H1 (cell line): ENCODE measurements around the gene DUSP1. TPM values are rescaled to one million over a fixed set of nuclear protein-coding genes. Genes with fewer than 3 reads are reported as not detected.
A peak's percentile ranks its signal among the peaks of the same experiment; 100 is the strongest.

ENCODE experiments used
- CTCF ChIA-PET: fragments of 300-600 bp; sonication (Branson Sonifier 250); formaldehyde crosslinking; loops from one replicate; lab custom pipeline; 2021; ENCODE audit not compliant: partially characterized antibody; lab: Charles Lee
- POLR2A ChIA-PET: fragments of 300-600 bp; sonication (Branson Sonifier 250); formaldehyde crosslinking; loops from one replicate; lab custom pipeline; 2021; ENCODE audit warnings: inconsistent platforms; ENCODE audit not compliant: partially characterized antibody; lab: Charles Lee
- DNase-seq, 2 experiments: peaks; one replicate each; pipeline versions ENCODE4 v3.0.0 to v3.0.0-alpha.2; 2010 to 2022; ENCODE audit warnings: low spot score in 2 of 2, low read depth in 1 of 2, mixed read lengths in 1 of 2
- FAIRE-seq: peaks from 2 replicates; lab custom pipeline; 2011; peaks lifted over from hg19 to GRCh38; lab: Jason Lieb, UNC
- H2AFZ ChIP-seq: 2 replicates; pipeline ENCODE4 v1.8.1; 2012; ENCODE audit warnings: low read length, inconsistent platforms
- H2AK5ac ChIP-seq: 2 replicates; pipeline ENCODE4 v1.6.1; 2013; ENCODE audit warnings: low read depth, low read length
- H2BK120ac ChIP-seq: replicated peaks from 2 replicates; pipeline ENCODE3; 2013; ENCODE audit warnings: low read depth, low read length, inconsistent platforms
- H2BK12ac ChIP-seq: 2 replicates; pipeline ENCODE4 v1.6.1; 2013; ENCODE audit warnings: low read depth, low read length
- H2BK15ac ChIP-seq: 2 replicates; pipeline ENCODE4 v1.6.1; 2013; ENCODE audit warnings: low read length
- H2BK20ac ChIP-seq: 2 replicates; pipeline ENCODE4 v1.6.1; 2013; ENCODE audit warnings: low read length
- H2BK5ac ChIP-seq: 2 replicates; pipeline ENCODE4 v1.6.1; 2013; ENCODE audit warnings: low read depth, low read length
- H3K14ac ChIP-seq: 2 replicates; pipeline ENCODE4 v1.6.1; 2013; ENCODE audit warnings: inconsistent platforms; ENCODE audit not compliant: insufficient read length
- H3K18ac ChIP-seq: 2 replicates; pipeline ENCODE4 v1.6.1; 2013; ENCODE audit warnings: low read length; ENCODE audit errors: extremely low read depth
- H3K23ac ChIP-seq: 2 replicates; pipeline ENCODE4 v1.6.1; 2013; ENCODE audit warnings: inconsistent platforms; ENCODE audit not compliant: insufficient read length
- H3K23me2 ChIP-seq: 2 replicates; pipeline ENCODE4 v1.6.1; 2013; ENCODE audit warnings: low read depth, low read length
- H3K27ac ChIP-seq: 2 replicates; pipeline ENCODE4 v1.6.1; 2011; ENCODE audit warnings: low read depth, low read length, inconsistent platforms
- H3K27me3 ChIP-seq, 4 experiments: replicated peaks in 1 of 4; 1 replicate in 1 of 4; 2 replicates in 3 of 4; pipeline versions ENCODE4 v1.6.1 to v1.8.1; 2011 to 2013; ENCODE audit warnings: low read length in 3 of 4, mild to moderate bottlenecking in 3 of 4, inconsistent platforms in 2 of 4, mixed read lengths in 2 of 4, moderate library complexity in 1 of 4; ENCODE audit not compliant: control insufficient read depth in 3 of 4, insufficient read depth in 3 of 4; ENCODE audit errors: extremely low read depth in 1 of 4
- H3K36me3 ChIP-seq, 4 experiments: 2 replicates each; pipeline versions ENCODE4 v1.6.1 to v1.8.1; 2011 to 2013; ENCODE audit warnings: mild to moderate bottlenecking in 4 of 4, low read length in 3 of 4, moderate library complexity in 2 of 4, control low read depth in 1 of 4, inconsistent platforms in 1 of 4; ENCODE audit not compliant: insufficient read depth in 4 of 4, control insufficient read depth in 2 of 4
- H3K4ac ChIP-seq: replicated peaks from 2 replicates; pipeline ENCODE3; 2013; ENCODE audit warnings: low read length, low read depth, mixed read lengths, inconsistent platforms; ENCODE audit not compliant: insufficient read length
- H3K4me1 ChIP-seq, 4 experiments: replicated peaks in 1 of 4; 1 replicate in 1 of 4; 2 replicates in 3 of 4; pipeline versions ENCODE4 v1.6.1 to v1.8.1; 2011 to 2013; ENCODE audit warnings: low read length in 3 of 4, inconsistent platforms in 2 of 4, mixed read lengths in 1 of 4; ENCODE audit not compliant: insufficient read depth in 4 of 4, control insufficient read depth in 3 of 4
- H3K4me2 ChIP-seq, 2 experiments: 2 replicates each; pipeline versions ENCODE4 v1.6.1 to v1.8.1; 2011 to 2013; ENCODE audit warnings: low read depth in 2 of 2, low read length in 2 of 2, control low read depth in 1 of 2, inconsistent platforms in 1 of 2, mild to moderate bottlenecking in 1 of 2; ENCODE audit not compliant: insufficient read depth in 1 of 2
- H3K4me3 ChIP-seq, 4 experiments: fragments of 200-600, 300-600 bp in 1 of 4; sonication (generic), shearing (Covaris generic), sonication (Bioruptor Twin) in 1 of 4; 2 replicates each; pipeline versions ENCODE4 v1.5.1 to v1.8.1; 2011 to 2016; ENCODE audit warnings: low read length in 4 of 4, low read depth in 3 of 4, control low read depth in 2 of 4, inconsistent platforms in 2 of 4, mild to moderate bottlenecking in 2 of 4, mixed read lengths in 1 of 4, moderate library complexity in 1 of 4; ENCODE audit not compliant: insufficient read depth in 2 of 4; ENCODE audit errors: extremely low read depth in 1 of 4
- H3K56ac ChIP-seq: replicated peaks from 2 replicates; pipeline ENCODE3; 2013; ENCODE audit warnings: low read depth, mild to moderate bottlenecking, mixed read lengths, low read length, inconsistent platforms; ENCODE audit not compliant: insufficient read length
- H3K79me1 ChIP-seq: 2 replicates; pipeline ENCODE4 v1.6.1; 2013; ENCODE audit warnings: low read depth, low read length, control low read depth
- H3K79me2 ChIP-seq, 2 experiments: 2 replicates each; pipeline versions ENCODE4 v1.6.1 to v1.8.1; 2012 to 2013; ENCODE audit warnings: low read length in 2 of 2, mild to moderate bottlenecking in 2 of 2, inconsistent platforms in 1 of 2; ENCODE audit not compliant: insufficient read depth in 2 of 2, control insufficient read depth in 1 of 2
- H3K9ac ChIP-seq, 4 experiments: replicated peaks in 1 of 4; 1 replicate in 1 of 4; 2 replicates in 3 of 4; pipeline versions ENCODE4 v1.6.1 to v1.8.1; 2011 to 2013; ENCODE audit warnings: low read depth in 3 of 4, low read length in 3 of 4, control low read depth in 2 of 4, mild to moderate bottlenecking in 2 of 4, moderate library complexity in 2 of 4, inconsistent platforms in 1 of 4; ENCODE audit errors: extremely low read depth in 1 of 4
- H3K9me3 ChIP-seq, 2 experiments: 2 replicates each; pipeline versions ENCODE4 v1.6.1 to v1.8.1; 2012 to 2013; ENCODE audit warnings: mild to moderate bottlenecking in 2 of 2, moderate library complexity in 2 of 2, control low read depth in 1 of 2, inconsistent platforms in 1 of 2, low read depth in 1 of 2, low read length in 1 of 2, mixed read lengths in 1 of 2; ENCODE audit not compliant: insufficient read depth in 2 of 2
- H4K20me1 ChIP-seq, 2 experiments: replicated peaks in 1 of 2; 2 replicates each; pipeline versions ENCODE3 to v1.8.1; 2011 to 2013; ENCODE audit warnings: inconsistent platforms in 2 of 2, low read length in 2 of 2, mild to moderate bottlenecking in 1 of 2; ENCODE audit not compliant: insufficient read depth in 2 of 2, control insufficient read depth in 1 of 2
- H4K5ac ChIP-seq: 2 replicates; pipeline ENCODE4 v1.6.1; 2013; ENCODE audit warnings: low read length, low read depth, mixed read lengths, inconsistent platforms; ENCODE audit not compliant: insufficient read length
- H4K8ac ChIP-seq: 2 replicates; pipeline ENCODE4 v1.8.0; 2013; ENCODE audit warnings: mild to moderate bottlenecking, moderate library complexity, low read length, inconsistent platforms; ENCODE audit not compliant: insufficient read depth; ENCODE audit errors: extremely low read depth
- H4K91ac ChIP-seq: replicated peaks from 2 replicates; pipeline ENCODE3; 2013; ENCODE audit warnings: low read length, mixed read lengths, inconsistent platforms; ENCODE audit not compliant: insufficient read length
- BRCA1 ChIP-seq: IDR thresholded peaks from 2 replicates; pipeline ENCODE4 v1.6.1; 2012; ENCODE audit warnings: low read depth, low read length, improper control_type of control experiment
- CTCF ChIP-seq, 3 experiments: IDR thresholded peaks; 1 replicate in 2 of 3; 2 replicates in 1 of 3; pipeline versions ENCODE4 v1.5.1 to v1.6.1; 2011; ENCODE audit warnings: low read length in 3 of 3, mild to moderate bottlenecking in 3 of 3, inconsistent platforms in 2 of 3, low read depth in 1 of 3, moderate library complexity in 1 of 3; ENCODE audit not compliant: insufficient read depth in 1 of 3; ENCODE audit errors: control extremely low read depth in 1 of 3
- FOSL1 ChIP-seq: IDR thresholded peaks from 2 replicates; pipeline ENCODE4 v1.6.1; 2011; ENCODE audit warnings: mild to moderate bottlenecking, low read depth, low read length, moderate library complexity; ENCODE audit not compliant: insufficient read depth
- MAX ChIP-seq: IDR thresholded peaks from 2 replicates; pipeline ENCODE4 v1.6.1; 2012; ENCODE audit warnings: inconsistent platforms
- POLR2A ChIP-seq, 2 experiments: IDR thresholded peaks; 1 replicate in 1 of 2; 2 replicates in 1 of 2; pipeline ENCODE4 v1.6.1; 2011; ENCODE audit warnings: low read depth in 2 of 2, low read length in 2 of 2, mild to moderate bottlenecking in 2 of 2; ENCODE audit errors: control extremely low read depth in 1 of 2
- POU5F1 ChIP-seq: IDR thresholded peaks from 2 replicates; pipeline ENCODE4 v1.6.1; 2011; ENCODE audit warnings: low read depth, mild to moderate bottlenecking, low read length, moderate library complexity
- RNF2 ChIP-seq: fragments of 200-900, 300-1000 bp; sonication (generic); IDR thresholded peaks from 2 replicates; pipeline ENCODE4 v1.7.1; 2016; ENCODE audit warnings: borderline replicate concordance, low read depth, mild to moderate bottlenecking, antibody characterized with exemption, low read length; ENCODE audit not compliant: poor library complexity, severe bottlenecking; ENCODE audit errors: missing control alignments
- YY1 ChIP-seq: IDR thresholded peaks from 2 replicates; pipeline ENCODE4 v1.6.1; 2011; ENCODE audit warnings: low read depth, mild to moderate bottlenecking, low read length
- WGBS, 2 experiments: shearing (Covaris generic) in 1 of 2; methylation state at CpG; one replicate each; pipeline versions ENCODE4 v1.1.6 to v1.1.7; 2013 to 2015; ENCODE audit warnings: low lambda C conversion rate in 2 of 2, mixed read lengths in 2 of 2, inconsistent platforms in 1 of 2, low coverage in 1 of 2, missing lambda C conversion rate in 1 of 2; ENCODE audit not compliant: insufficient replicate concordance in 2 of 2, insufficient coverage in 1 of 2, insufficient read length in 1 of 2; ENCODE audit errors: extremely low coverage in 1 of 2, missing lambda C conversion rate in 1 of 2; 5-methylcytosine and 5-hydroxymethylcytosine counted together
- polyA plus RNA-seq, 7 experiments: library from polyadenylated mRNA; depleted of rRNA in 3 of 7; stranded (reverse) in 5 of 7; unstranded in 2 of 7; fragments of >200 nt in 5 of 7; fragments of 200-250 nt in 2 of 7; gene quantifications; 1 replicate in 5 of 7; 2 replicates in 1 of 7; 4 replicates in 1 of 7; pipeline versions ENCODE4 v1.2.1 to v1.2.3, GENCODE V29; 2011 to 2013; ENCODE audit warnings: missing spikeins in 2 of 7, mixed read lengths in 2 of 7
- total RNA-seq: library from RNA; stranded (reverse); fragmentation: NEBNext Ultra II Directional; extraction: Animal tissue kit (Norgen Biotek cat#: 25700); gene quantifications from 2 replicates; pipeline ENCODE4 v1.2.1, GENCODE V29; 2021

The DUSP1 gene
- total and polyA plus RNA-seq, 2 of the 8 experiments (the other 6 are each of a cell fraction or from before 2014, with no cell fraction given) = 6.5 to 11.7 TPM

GRCh38 chr5:172790496-172790889 lies 19.5 kb upstream of the DUSP1 start:
- Histone ChIP-seq H3K56ac (no peak overlapping the region), H2BK20ac (no peak overlapping the region), H3K14ac (no peak overlapping the region), H2AFZ (no peak overlapping the region), H3K4me3 (no peak overlapping the region), H3K9ac (no peak overlapping the region), H3K23me2 (no peaks in the 10 kb centered on the region), H4K5ac (no peak overlapping the region), H2BK15ac (no peak overlapping the region), H2BK5ac (no peak overlapping the region), H3K27ac (no peak overlapping the region), H3K79me1 (no peaks in the 10 kb centered on the region), H3K9me3 (no peaks in the 10 kb centered on the region), H3K4me1 (peaks cover 0 to 3% (median 0%) of the 10 kb centered on the region in 4 experiments; a peak in 4 of 7 replicates), H2BK12ac (no peak overlapping the region), H3K27me3 (peaks cover 0 to 2% (median 0%) of the 10 kb centered on the region in 4 experiments; a peak in 3 of 7 replicates), H3K23ac (no peak overlapping the region), H4K91ac (no peak overlapping the region), H2BK120ac (no peak overlapping the region), H4K20me1 (no peaks in the 10 kb centered on the region), H3K4me2 (no peak overlapping the region), H2AK5ac (no peak overlapping the region), H4K8ac (no peak overlapping the region), H3K79me2 (no peaks in the 10 kb centered on the region), H3K4ac (no peak overlapping the region), H3K36me3 (no peaks in the 10 kb centered on the region), H3K18ac (no peak overlapping the region)
- no peak for TF ChIP-seq POU5F1
- no peak for TF ChIP-seq RNF2
- no peak for TF ChIP-seq CTCF (IDR thresholded peaks at IDR 0.05; ENCODE audit: control extremely low read depth in 1 of 3, insufficient read depth in 1 of 3, low read depth in 1 of 3, low read length in 3 of 3)
- 0 out of 2 replicates have a peak, but pooled peaks have one; percentile 14 for TF ChIP-seq MAX
- no peak for TF ChIP-seq YY1
- TF ChIP-seq FOSL1 = no peak
- TF ChIP-seq BRCA1 = no peak
- TF ChIP-seq POLR2A (IDR thresholded peaks at IDR 0.05; ENCODE audit: control extremely low read depth in 1 of 2, low read depth in 2 of 2, low read length in 2 of 2) = no peak
- DNase-seq (no peak), FAIRE-seq (no peak)
- POLR2A ChIA-PET = interaction anchor here (5.3 kb wide), 1 partner anchor 20 kb away, joined by 36 read pairs; the partner anchor contains the start of gene DUSP1
- 78% methylated on average over 5 of the region's 5 CpGs; no CpG with 5 or more reads in 1 of the 2 experiments for WGBS, 2 experiments
- CTCF ChIA-PET = interaction anchor here (1.0 to 1.7 kb wide), 4 partner anchors 12 to 77 kb away, joined by 3 to 6 read pairs (median 3); no protein-coding TSS in a partner anchor
